KBM-7 (cell line): ENCODE data around the gene RPRD1B.
"Not testable (repeated sequence)": the region's sequence is repeated elsewhere in the genome, so short reads cannot be mapped to it uniquely, and the experiment has no call there.

Experiments used
- DNase-seq: peaks from one replicate; pipeline ENCODE4 v3.0.0-alpha.2; 2015
- in situ Hi-C: fragments of 300-500 bp; cut with MboI; formaldehyde crosslinking; loops from 2 replicates; pipeline ENCODE4 v1.14.3; 2020; ENCODE audit warnings: low sequenced_read_pairs, low pct_unique_long_range_greater_than_20kb, mixed read lengths

Gene RPRD1B

DNA sequence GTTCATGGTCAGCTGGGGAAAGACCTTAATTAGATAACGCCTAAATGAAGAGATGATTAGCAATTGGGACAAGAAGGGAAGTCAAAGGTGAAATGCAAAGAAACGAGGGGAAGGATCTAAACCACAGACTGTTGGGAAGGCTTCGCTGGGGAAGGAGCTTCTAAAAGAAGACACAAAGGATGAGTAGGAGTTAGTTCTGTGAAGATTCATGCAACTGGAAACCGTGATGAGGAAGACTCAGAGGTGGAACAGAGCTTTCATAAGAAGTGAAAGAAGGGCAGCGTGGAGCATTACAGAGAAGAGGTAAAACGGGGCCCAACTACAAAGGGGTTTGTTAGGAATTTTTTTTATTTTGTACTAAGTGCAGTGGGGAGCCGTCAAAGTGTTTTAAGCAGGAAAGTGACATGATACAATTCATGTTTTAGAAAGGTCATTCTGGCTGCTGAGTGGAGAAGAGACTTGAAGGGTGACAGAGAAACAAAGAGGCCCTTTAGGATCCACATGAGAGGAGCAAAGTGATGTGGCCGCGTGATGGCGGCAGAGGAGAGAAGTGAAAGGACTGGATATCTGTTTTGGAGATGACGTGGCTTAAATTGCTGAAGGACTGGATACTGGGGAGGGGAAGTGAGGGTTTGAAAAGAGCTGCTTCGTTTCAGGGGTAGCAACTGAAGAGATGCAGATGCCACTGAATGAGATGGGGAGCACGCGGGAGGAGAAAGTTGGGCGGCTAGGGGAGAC lies 33.9 kb upstream of the RPRD1B start:
- in situ Hi-C loops, result no loop called here
- no peak for DNase-seq

DNA sequence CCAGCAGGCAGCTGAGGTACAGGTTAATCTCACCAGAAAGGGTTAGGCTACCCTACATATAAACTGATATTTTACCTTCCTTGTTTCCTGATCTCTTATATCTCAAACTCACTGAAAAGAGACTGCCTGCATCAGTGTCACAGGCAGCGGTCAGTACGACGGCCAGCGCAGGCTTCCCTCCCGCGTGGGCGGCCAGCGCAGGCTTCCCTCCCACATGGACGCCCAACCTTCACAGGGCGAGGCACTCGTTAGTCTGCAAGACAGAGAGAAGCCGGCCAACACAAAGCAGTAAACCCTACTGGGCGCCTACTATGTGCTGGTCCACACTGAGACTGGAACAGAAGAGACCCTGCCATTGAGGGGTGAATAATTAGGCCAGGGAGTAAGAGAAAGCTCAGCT lies 33.3 kb upstream of the RPRD1B start:
- no peak for DNase-seq
- in situ Hi-C loops, result no loop called here

DNA sequence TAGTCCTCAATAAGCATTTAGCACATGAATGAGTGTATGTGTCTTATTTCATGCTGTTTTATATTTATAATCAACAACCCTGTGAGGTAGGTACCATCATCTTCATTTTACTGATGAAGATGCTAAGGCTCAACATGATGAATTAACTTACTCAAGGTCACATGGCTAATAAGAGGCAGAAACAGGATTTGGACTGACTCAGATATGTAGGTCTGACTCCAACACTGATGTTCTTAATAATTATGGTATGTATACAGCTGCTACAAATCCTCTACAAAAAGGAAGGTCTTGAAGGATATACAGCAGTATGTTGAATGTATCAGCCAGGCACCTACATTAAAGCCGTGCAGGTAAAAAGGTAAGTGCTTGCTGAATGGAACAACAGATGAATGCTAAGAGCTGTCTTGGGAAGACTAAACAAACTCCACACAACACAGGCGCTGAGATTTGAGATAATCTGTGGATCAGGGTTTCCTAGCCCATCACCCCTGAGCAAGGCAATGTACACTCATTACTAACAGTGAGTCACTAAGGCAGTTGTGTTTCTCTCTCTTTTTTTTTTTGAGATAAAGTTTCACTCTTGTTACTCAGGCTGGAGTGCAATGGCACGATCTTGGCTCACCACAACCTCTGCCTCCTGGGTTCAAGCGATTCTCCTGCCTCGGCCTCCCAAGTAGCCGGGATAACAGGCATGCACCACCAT lies 32.2 kb upstream of the RPRD1B start:
- DNase-seq, result no peak
- in situ Hi-C loops, result no loop called here

DNA sequence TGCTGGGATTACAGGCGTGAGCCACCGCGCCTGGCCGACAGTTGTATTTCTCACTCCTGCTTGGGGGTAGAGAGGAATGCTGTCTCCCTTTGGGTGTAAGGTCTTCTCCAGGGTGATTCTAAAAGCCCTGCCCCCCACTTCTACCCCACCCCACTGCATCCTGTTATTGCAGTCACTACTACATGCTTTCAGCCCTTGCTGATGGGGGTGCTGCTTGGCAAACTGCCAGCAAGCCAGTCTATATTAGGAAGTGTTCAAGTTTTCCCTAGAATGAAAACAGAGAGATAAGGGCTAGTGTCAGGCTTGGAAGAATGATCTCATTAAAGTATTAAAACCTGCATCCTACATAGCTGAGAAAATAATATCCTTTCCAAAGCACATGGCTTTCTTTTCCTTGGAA lies 31.6 kb upstream of the RPRD1B start:
- no peak for DNase-seq
- in situ Hi-C loops, result no loop called here

DNA sequence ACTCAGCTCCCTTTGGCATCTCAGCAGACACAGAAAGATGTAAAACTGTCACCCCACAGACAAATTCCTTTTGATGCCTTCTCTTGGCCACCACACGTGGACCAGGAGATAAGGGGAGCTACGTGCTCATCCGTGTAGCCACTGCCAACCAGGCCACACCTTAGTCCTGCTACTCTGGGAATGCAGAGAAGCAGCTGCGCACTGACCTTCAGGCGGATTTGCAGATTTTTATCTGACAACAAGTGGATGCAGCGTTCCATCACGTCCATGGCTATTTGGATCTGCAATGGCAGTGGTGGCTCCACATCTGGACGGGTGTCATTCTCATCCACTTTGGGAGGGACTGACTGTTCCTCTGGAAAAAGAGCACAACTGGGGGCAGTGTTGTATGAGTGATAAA lies 31.1 kb upstream of the RPRD1B start:
- no peak for DNase-seq
- in situ Hi-C loops, result no loop called here

DNA sequence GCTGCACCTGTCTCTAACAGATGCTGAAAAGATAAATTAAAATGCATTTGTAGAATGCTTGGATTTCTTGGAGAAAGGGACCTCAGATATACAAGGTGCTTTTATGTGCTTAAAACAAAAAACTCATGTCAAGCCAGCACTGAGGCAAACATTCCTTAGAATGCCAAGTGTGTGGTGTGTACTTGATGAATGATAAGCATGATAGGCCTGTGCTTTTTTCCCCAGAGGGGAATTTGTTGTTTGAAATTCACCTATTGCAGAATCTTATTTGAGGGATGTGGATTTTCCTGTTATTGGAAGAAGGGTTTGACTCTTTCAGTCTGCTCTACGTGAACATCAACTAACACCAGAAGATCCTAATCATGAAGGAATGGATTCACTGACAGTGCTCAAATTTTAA lies 29.1 kb upstream of the RPRD1B start:
- in situ Hi-C loops, result no loop called here
- DNase-seq, result no peak

DNA sequence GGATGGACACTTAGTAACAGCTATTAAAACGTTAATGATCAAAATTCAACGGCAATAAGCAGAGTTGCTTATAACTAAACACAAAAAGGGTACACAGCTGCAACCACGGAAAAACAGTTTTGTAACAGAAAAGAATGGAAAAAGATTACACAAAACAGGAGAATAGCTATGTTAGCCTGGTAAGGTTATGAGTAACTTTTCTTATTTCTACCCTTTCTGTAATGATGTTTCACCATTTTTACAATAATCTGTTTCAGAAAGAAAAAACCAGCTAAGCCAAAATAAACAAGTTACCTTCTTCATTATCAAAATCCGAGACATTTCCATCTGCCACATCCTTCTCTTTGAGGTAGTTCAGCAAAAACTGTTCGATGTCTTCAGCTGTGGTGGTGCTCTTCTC lies 27.6 kb upstream of the RPRD1B start:
- DNase-seq, result no peak
- in situ Hi-C loops, result no loop called here

DNA sequence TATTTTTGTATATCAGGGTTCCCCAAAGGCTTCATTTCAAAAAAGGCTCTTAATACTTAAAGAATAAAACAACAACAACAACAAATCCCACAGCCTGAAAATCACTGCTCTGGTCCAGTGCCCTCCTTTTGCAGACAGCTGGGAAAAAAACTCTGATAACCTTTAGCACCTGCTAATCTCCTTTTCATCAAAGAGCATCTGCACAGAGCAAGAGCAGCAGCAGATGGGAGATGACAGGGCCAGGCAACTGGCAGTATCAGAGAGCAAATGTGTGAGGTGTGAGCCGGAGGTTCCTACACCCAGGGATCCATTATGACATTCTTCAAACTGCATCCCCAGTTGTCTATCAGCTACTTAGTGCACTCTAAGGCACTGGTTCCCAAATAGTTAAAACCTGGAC lies 26.0 kb upstream of the RPRD1B start:
- in situ Hi-C loops, result no loop called here
- no peak for DNase-seq

DNA sequence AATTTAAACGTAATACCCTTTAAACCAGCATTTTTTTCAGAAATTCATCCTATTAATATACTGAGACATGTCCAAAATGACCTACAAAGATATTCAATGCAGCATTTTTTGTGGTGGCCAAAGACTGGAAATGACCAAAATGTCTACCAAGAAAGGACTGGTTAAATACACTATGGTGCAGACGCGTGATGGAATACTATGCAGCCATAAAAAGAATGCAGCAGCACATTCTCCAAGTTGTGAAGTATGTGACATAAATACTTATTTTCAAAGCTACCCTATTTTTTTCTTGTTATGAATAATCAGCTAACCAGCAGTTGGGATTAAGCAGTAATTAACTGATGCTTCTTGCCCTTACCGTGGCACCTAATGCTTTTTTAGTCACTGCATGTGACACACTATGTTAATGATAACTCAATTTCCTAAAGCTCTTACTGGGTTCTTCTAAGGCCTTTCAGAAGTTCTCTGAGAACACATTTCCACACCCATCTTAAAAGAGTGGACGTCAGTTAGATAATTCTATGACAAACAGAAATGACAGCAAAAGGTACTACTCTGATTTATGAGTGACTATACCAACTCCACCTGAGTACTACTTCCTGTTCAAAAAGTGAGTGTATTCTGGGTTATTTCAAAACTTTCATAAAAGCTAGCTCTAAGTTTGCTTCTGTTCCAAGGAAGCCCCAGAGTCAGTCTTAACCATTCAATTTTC lies 25.2 kb upstream of the RPRD1B start:
- no peak for DNase-seq
- in situ Hi-C loops, result no loop called here

DNA sequence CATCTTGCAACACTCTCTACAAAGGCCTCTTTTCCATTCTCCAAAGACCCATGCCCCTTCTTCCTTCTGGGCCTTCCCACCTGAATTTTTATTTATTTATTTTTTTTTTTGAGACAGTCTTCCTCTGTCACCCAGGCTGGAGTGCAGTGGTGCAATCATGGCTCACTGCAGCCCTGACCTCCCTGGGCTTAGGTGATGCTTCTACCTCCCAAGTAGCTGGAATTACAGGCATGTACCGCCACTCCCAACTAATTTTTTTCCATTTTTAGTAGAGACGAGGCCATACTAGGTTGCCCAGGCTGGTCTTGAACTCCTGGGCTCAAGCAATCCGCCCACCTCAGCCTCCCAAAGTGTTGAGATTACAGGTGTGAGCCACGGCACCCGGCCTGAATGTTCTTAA lies 24.1 kb upstream of the RPRD1B start:
- in situ Hi-C loops, DNase-seq: not testable (repeated sequence)

DNA sequence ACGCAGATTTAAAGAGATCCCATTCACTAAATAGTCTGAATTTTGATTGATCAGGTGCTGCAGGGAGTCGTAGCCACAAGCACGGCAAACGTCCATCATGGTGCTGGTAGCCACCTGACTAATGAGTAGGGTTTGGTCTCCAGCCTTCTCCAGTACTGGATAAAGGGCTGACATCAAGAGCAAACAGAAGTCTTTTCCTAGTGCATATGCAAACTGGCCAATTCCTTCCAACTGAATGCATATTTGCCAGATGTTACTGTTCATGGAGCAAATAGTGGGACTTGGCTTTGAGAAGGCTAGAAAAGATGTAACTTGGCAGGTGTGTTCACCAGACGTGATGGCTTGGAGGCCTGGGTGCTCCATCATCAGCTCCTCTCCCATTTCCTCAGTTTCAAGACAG lies 21.9 kb upstream of the RPRD1B start:
- in situ Hi-C loops, result no loop called here
- DNase-seq, result no peak

DNA sequence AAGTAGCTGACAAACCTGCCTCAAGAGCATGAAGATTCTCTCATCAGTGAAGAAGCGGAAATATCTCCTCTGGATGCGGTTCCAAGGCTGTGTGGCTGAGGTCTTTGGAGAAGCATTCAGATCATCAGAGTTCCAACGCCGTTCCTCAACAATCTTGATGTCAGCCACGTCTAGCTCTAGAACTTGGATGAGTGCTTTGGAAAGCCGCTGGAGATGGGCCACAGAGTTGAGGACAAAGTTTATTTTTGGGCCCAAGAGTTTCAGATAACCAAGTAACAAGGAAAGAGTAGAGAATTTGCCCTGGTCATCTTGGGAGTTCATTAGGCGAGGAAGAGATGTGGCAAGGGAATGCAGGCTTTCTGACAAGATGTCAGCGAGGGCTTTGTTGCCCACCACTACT lies 21.2 kb upstream of the RPRD1B start:
- in situ Hi-C loops, result no loop called here
- DNase-seq, result no peak

DNA sequence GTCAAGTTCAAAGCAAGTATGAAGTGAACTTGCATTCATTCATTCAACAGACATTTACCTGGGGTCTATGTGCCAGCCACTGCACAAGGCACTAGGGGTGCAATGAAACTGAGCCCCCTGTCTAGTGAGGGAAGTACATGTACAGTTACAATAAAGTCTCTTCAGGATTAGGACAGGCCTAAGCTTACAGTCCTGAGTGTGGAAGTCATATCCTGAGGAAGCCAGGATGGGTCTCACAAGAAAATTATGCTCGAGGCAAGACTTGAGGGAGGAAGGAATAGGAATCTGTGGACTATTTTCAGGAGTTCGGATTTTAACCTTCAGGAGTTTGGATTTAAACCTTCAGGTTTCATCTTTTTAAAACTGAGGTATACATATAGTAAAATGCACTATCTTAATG lies 19.7 kb upstream of the RPRD1B start:
- in situ Hi-C loops, result no loop called here
- no peak for DNase-seq

DNA sequence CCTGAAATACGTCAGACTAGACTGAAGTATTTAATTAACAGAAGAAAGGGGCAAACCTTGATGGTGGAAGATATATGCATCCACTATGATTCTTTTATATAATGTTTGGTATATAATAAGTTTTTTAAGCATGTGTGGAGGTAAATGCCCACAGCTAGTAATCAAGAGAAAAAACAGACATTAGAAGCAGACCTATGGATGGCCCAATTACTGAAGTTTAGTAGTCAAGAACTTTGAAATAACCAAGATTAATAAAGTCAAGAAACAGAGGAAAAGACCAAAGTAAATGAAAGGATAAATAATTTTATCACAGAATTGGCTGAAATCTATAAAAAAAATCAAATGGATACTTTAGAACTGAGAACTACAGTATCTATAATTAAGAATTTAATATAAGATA lies 15.6 kb upstream of the RPRD1B start:
- in situ Hi-C loops, result no loop called here
- DNase-seq, result no peak

DNA sequence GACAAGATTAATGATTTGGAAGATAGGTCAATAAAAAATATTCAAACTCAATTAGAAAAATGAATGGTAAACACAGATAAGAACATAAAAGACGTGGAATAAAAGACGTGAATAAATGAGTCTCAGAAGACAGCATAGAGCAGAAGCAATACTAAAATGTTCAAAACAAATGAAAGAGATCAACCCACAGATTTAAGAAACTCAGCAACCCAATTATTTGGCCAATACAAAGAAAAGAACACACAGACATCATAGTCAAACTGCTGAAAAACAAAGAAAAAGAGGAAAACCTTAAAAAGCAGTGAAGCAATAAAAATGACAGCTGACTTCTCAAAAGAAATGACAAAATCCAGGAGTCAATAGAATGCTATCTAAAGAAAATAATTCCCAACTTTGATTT lies 15.2 kb upstream of the RPRD1B start:
- in situ Hi-C loops, result no loop called here
- no peak for DNase-seq

DNA sequence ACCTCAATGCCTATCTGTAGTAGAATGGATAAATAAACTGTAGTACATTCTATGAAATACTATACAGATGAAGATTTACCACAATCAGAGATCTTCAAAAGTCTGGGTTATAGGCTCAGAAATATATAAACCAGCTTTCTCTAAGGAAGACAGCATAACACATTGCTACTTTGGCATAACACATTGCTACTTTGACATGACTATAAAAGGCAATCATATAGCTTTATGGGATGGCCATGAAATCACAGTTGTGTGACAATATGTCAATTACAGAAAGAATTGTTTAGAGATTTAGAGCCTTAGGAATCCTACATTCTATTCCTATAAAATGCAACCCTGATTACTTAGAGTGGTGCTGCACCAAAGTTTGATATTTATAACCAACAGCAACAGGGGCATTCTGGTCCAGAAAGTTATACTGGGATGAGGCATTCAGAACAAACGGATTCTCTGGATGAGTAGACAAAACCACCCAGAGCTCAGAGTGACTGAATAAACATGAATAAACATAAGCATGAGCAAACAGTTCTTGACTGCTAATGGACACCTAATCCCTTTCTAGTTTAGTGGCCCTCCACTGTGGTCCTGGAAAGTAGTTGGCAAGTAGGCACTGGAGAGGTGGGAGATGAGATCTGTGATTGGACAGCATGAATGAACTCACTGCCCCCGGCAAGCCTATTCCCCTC lies 12.3 kb upstream of the RPRD1B start:
- in situ Hi-C loops, result no loop called here
- no peak for DNase-seq

DNA sequence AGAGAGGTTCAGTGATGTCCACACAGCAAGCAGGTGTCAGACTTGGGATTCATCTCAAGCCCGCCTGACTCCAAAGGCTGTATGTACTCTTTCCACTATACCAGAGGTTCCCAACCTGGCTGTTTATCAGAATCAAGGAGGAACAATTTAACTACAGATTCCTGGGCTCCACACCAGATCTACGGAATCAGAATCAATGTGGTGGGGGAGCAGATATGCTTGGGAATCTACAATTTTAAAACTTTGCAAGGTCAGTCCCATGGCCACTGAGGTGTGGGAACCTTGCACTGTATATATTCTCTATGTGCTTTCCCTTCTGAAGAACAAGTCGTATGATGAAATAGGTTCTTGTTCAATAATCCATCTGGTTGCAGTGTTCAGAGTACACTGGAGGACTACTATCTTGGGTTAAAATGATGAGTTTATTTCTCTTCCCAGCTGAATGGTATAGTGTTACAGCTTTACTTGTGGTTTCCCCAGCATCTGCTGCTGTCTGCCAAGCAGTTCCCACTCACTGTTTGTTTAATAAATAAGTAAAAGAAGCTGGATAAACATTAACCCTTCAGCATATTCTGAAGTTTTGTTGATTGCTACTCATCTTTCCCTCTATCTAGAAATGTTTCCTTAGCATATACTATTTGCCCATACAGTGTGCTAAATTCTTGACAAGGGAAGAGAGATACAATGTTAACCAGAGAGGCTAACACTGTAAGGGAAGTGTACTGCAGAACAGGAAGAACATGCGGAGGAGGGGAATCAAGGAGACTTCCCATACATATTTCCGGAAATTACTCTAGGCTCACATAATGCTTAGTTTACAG lies 10.2 kb upstream of the RPRD1B start:
- peak; percentile 69 for DNase-seq

DNA sequence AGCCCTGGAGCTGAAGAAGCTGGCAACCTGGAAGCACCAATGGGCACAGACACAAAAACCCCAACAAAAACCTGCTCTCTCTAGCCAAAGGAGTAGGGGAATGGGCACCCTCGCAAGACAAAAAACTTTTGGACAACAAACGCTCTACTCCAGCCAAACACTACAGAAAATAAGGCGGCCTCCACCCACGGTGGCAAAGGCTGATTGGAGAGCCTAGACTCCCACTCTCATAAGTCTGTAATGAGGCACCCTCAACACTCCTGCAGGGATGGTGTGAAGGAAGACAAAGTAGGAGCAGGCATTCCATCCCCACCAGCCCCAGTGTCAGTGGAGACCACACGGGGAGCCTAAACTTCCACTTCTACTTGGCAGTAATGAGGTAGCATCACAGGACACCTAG lies 9.1 kb upstream of the RPRD1B start:
- no peak for DNase-seq
- in situ Hi-C loops, result no loop called here

More for the DNA sequence above, 10.2 kb upstream of the RPRD1B start:
- in situ Hi-C loops, result no loop called here

DNA sequence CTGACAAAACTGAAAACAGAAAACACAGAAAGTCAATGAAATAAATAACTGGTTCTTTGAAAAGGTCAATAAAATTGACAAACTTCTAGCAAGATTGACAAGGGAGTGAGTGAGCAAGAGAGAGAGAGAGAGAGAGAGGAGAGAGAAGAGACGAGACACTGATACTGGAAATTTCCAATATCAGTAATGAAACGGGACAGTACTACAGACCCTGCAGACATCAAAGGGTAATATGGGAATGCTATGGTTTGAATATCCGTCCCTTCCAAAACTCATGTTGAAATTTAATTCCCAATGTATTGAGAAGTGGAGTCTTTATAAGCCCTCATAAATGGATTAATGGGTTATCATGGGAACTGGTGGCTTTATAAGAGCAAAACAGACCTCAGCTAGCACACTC lies 4.1 kb upstream of the RPRD1B start:
- in situ Hi-C loops, result no loop called here

More for the DNA sequence above, 4.1 kb upstream of the RPRD1B start:
- no peak for DNase-seq
